GM21619 (cell line): ENCODE measurements around the gene RBM6.
"Not testable (repeated sequence)": the region's sequence is repeated elsewhere in the genome, so short reads cannot be mapped to it uniquely, and the experiment has no call there.

Source experiments
- ATAC-seq: cut with Tn5 transposase; IDR thresholded peaks from one replicate; pipeline ENCODE4 v1.9.1; 2021; ENCODE audit not compliant: unreplicated experiment

The RBM6 gene

DNA sequence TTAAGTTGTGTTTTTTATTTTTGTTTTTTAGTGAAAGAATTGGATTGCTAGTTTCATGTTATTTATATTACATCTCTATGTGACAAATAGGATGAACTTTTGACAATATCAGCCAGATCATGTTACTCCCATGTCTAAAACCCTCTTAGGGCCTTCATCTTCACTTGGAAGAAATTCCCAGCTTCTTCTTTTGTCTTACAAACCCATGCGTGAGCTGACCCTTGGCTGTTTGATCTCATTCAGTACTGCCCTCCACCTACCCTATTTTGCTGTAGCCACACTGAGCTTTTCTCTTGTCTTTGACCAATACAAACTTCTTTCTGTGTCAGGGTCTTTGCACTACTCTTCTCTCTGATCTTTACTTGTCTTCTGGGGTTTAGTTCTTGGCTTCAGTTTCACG, 37.0 kb downstream of the RBM6 start:
- ATAC-seq: no peak

DNA sequence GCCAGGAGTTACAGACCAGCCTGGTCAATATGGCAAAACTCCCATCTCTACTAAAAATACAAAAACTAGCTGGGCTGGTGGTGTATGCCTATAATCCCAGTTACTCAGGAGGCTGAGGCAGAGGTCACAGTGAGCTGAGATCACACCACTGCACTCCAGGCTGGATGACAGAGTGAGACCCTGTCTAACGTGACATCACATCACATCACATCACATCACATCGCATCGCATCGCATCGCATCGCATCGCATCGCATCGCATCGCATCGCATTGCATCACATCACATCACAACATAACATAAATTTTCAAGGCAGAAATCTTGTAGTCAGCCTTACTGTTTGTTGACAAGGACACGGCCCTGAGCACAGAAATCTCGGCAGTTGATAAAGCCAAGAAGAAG, 44.4 kb downstream of the RBM6 start:
- ATAC-seq: no peak

DNA sequence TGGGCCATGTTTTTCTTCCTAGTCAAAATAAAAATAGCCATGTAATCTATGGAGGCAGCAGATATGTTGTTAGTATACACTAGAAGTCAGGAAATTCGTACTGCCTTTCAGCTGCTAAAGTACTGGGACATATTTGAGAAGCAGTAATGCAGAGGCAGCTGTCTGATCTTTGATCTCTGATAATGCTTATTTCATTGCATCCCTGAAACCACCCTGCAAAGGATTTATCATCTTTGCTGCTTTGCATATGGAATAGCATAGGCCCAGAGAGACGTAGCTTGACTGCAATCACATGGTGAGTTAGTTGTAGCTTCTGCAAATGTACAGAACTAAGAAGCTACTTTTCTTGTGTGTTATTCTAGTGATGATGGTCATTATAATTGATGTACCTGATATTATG, 52.4 kb downstream of the RBM6 start:
- ATAC-seq: no peak

DNA sequence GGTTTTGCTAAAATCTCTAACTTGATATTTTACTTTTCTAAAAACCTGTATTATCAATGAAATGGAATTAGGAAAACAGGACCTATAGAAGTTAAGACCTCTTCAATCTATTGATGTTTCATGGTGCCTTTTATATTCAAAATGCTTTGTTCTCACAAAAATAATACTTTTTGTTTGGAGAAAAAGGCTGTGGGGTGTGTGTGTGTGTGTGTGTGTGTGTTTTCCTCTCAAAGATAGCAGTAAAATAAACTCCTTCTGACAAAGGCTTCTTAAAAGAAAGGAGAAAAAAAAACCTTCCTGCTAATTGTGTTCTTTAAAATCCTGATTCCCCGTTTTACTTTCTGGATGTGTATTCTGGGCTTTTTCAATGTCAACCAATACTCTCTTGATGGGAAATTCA, 54.5 kb downstream of the RBM6 start:
- ATAC-seq: no peak

DNA sequence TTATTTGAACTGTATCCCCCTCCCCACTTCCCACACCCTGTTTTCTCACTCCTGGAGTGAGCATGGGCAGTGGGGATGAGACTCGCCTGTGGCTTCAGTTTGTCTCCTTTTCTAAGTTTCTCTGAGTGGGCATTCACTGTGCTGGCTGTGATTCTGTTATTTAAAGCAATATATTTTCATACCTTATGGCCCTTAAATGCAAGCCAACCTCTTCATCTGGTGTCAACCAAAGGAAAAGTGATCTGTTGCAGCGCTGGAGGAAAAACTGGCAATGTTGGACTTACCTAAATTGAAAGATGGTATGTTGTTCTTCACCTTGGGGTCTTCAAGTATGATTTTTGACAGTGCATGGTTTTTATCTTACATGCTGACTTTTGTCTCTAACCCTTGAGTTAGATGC, 56.1 kb downstream of the RBM6 start:
- ATAC-seq: no peak

DNA sequence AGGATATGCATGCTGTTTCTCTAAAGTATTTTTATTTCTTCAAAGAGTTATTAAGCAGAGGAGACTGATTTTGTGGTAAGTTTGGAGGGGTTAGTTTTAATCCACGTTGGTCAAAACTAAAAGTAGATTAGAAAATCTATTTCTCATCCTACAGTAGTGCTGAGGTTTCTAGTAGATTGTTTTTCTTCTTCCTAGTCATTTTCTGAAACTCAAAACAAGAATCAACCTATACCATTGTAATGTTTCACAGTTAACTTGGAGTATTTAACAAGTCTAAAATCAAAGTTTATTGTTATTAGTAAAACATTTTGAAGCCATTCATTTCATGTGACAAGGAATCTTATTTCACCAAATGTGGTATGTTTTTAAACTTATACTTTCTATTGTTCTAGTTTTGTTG, 57.9 kb downstream of the RBM6 start:
- no peak for ATAC-seq

DNA sequence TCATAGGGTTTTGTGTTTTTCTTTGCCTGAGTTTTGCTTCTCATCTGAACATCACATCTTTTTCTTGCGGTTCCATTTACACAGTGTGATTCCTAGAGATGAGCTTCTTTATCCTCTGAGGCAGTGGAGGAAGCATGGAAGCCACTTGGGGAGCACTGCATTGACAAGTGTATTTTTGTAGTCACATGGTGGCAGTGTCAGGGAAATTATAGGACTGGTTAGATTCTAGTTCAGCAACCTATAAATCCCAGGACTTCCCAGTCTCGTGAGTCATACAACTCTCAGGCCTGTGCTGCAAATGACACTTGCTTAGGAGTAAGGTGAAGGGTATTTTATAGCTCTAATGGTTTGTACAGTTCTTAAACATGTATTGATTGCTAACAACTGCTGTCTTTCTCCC, 58.4 kb downstream of the RBM6 start:
- ATAC-seq: no peak

DNA sequence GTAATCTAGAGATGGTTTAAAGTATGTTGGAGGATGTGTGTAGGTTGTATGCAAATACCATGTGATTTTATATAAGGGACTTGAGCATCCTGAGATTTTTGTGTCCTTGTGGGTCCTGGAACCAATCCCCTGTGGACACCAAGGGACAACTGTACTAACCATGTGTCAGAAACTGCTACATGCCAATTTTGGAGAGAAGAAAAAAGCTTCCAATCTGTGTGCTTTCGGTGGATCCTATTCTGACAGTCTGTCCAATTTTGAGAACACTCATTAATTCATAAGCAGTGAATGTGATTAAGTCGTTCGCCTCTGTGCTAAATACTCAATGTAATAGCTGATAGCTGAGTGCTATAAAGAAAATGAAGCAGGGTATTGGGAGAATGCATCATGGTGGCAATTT, 61.6 kb downstream of the RBM6 start:
- ATAC-seq: no peak

DNA sequence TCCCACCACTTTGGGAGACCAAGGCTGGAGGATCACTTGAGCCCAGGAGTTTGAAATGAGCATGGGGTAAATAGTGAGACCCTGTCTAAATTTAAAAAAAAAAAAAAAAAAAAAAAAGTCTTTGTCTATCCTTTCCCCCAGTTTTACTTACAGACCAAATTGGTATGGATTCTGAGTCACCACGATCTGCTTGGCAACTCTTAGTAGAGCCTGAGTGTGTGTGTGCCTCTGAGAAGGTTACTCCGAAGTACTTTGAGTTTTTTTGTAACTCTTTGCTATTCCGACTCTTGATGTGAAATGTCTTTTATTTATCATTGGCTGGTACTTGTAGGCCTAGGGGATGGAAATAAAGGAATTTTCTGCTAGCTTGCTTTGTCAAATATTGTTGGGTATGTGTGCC, 63.3 kb downstream of the RBM6 start:
- ATAC-seq: no peak

DNA sequence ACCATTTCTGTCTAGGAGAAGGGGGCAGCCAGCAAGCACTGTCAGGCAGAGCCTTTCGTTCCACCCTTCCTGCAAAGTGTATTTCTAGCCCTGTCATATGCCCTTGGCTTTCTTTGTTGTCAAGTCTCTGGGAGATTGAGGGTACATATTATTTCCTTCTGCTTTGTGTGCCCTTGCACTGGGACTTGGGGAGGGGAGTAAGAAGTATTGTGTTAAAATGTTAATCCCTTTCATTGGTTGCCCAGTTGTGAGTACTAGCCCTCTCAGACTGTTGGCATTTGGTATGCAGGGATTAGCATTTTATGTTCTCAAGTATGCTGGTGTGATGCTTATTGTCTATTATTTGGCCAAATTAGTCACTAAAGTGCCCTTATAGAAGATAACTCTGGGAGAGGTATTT, 63.9 kb downstream of the RBM6 start:
- ATAC-seq: no peak

DNA sequence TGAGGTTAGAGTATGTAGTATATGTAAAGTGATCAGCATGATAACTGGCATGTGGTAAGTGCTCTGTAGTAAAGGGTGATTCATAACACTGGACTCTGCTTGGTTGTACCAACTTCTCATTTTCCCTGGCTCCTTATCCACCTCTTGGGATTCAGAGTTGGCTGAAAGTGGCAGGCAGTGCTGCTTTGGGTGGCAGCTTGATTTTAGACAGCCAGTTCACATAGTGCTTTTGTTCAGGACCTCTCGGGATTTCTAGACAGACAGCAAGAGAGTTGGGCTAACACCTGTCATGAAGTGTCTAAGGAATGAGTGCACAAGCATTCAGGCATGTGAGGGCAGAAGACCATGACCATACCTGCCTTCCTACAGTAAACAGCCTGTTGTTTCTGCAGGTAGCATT, 69.0 kb downstream of the RBM6 start:
- ATAC-seq: no peak

DNA sequence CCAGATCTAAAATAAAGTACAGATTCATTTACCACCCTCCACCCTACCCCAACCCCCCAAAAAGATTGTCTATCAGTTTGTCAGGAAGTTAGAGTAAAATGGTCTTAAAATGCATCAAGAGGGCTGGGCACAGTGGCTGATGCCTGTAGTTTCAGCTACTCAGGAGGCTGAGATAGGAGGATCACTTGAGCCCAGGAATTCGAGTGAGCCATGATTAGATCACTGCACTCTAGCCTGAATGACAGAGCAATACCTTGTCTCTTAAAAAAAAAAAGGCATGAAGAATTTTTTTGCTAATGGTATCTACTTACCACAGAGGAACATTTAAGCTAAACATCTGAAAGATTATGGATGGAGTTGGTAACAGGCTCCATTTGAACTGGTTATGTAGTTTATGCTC, 71.0 kb downstream of the RBM6 start:
- no peak for ATAC-seq

DNA sequence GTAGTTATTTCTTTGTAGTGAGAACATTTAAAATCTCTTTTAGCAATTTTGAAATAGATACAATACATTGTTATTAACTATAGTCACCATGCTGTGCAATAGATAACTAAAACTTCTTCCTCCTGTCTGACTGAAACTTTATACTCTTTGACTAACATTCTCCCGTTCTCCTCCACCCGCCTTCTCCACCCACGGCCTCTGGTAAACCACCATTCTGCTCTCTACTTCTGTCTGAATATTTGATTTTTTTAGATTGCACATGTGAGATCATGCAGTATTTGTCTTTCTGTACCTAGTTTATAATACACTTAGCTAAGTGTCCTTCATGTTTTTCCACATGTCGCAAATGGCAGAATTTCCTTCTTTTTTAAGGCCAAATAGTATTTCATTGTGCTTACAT, 76.0 kb downstream of the RBM6 start:
- ATAC-seq: no peak

DNA sequence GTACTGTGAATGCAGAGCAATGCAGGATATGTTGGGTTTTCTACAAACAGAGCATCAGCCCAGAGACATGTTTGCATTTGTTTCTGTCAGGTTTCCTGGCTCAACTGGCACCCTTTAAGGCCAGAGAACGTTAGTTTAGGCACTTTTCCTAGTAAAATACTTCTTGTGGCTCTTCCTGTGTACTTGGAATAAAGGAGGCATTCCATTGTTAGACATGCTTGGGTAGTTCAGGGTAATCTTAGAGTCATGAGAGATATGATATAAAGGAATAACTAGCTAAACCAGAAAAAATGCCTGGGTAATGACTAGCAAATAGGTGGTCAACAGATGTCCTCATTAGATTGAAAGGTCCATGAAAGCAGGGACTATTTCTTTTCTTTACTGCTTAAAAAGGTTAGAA, 88.4 kb downstream of the RBM6 start:
- ATAC-seq: no peak

DNA sequence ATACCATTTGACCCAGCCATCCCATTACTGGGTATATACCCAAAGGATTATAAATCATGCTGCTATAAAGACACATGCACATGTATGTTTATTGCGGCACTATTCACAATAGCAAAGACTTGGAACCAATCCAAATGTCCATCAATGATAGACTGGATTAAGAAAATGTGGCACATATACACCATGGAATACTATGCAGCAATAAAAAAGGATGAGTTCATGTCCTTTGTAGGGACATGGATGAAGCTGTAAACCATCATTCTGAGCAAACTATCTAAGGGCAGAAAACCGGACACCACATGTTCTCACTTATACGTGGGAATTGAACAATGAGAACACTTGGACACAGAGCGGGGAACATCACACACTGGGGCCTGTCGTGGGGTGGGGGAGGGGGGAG, 91.3 kb downstream of the RBM6 start:
- ATAC-seq: not testable (repeated sequence)

DNA sequence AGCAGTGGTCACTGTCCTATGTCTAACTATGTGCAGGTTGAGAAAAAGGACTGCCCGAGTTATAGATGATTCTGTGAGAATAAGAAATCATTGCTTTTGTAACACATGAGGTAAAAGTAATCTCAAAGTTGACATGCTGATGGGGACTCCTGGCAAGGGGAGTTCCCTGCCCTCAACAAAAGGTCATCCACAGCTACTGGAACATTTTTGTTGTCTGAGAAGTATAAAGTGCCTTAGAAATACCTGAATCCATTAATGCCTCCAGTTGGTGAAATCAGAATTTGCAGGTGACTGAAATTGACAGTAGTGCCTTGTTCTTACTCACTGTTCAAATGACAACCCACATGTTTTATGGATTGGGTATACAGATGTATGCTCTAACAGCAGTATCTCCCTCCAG, 105.0 kb downstream of the RBM6 start:
- ATAC-seq: no peak

DNA sequence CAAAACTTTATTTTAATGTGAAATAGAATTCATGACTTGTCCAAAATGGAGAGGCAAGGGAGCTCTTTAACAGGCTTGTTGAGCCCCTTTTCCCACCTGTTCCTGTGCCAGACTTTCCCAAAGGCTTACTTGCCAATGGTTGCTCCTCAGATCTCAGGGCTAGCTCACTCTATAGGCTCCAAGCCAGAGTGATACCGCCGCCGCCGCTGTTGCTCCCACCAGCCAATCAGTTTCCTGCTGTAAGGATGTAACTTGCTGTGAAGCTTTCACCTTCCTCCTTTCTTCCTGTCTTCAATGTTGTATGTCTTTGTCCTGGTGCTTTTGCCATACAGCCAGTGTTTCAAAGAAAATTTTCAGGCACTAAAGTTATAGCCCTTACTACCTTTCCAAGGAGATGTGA, 107.5 kb downstream of the RBM6 start:
- no peak for ATAC-seq

DNA sequence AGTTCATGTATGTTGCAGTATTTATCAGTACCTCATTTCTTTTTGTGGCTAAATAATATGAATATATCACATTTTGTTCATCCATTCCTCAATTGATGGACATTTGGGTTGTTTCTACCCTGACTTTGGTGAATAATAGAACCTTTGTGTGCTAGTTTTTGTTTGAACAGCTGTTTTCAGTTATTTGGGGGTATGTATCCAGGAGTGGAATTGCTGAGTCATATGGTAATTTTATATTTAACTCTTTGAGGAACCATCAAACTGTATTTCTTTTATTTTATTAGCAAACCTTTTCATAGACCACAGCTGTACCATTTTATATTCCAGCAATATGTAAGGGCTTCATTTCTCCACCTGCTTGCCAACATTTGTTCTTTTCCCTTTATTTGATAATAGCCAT, 110.4 kb downstream of the RBM6 start:
- ATAC-seq: no peak

DNA sequence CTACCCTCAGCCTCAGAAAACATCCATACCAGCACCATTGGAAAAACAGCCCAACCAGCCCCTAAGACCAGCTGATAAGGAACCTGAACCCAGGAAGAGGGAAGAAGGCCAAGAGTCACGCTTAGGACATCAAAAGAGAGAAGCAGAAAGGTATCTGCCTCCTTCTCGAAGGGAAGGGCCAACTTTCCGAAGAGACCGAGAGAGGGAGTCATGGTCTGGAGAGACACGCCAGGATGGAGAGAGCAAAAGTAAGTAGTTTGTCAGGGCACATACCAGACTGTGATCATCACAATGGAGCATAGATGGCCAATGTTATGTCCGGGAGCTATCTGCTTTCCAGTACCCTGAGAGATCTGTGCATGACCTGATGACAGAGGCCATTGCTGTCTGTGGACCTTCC, 117.8 kb downstream of the RBM6 start:
- ATAC-seq: no peak

DNA sequence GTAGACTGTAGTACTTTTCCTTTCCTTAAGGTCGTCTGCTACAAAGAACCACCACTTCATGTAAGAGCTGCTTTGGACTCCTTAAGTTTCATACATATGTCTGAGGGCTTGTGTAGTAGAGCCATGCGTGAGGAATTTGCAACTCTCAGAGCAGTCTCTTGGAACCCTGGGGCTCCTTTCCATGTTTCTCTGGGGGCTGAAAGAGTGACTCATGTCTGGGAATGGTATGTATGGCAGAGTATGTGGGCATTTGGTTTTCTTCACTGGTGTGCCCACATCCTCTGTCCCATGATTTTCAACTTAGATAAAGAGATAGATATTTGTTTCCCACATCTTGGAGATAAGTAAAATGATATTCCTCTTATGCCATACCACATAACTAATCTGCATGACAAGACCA, 128.2 kb downstream of the RBM6 start:
- ATAC-seq: no peak

DNA sequence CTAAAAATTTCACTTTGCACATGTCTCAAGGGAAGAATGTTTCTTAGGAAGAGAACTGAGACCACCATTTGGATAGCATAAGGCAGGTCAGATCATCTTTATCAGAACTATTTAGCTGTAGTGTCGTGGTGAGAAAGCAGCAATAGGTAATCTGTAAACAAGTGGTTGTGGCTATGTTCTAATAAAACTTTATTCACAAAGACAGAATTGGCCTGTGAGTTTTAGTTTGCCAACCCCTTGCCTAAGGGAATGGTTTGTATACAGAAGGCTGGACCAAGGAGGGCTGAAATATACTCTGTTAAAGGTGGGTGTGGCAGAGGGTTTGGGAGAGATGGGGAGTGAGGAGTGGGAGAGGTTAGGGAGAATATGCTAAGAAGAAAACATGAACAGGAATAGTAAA, 138.1 kb downstream of the RBM6 start:
- no peak for ATAC-seq

DNA sequence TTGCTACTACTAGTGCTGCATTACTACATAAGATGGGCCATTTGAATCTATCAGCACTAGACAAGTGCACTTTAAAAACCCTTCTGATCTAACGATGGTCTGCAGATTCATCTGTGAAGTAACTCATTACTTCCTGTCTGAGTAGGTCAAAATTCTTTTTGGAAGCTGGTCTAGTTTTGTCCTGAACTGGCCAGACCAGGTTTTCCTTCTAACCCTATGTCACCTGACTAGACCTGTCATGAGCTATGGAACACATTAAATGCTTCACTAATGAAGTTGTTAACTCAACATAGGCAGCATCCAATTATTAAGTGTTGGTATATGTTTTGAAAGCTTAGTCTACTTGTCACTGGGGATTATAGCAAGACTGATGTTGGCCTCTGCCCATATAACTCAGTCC, 138.7 kb downstream of the RBM6 start:
- no peak for ATAC-seq

DNA sequence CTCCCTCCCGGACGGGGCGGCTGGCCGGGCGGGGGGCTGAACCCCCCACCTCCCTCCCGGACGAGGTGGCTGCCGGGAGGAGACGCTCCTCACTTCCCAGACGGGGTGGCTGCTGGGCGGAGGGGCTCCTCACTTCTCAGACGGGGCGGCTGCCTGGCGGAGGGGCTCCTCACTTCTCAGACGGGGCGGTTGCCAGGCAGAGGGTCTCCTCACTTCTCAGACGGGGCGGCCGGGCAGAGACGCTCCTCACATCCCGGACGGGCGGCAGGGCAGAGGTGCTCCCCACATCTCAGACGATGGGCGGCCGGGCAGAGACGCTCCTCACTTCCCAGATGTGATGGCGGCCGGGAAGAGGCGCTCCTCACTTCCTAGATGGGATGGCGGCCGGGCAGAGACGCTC, 145.0 kb downstream of the RBM6 start:
- ATAC-seq: not testable (repeated sequence)
